H1 (cell line): Measurements from ENCODE around the gene CBX4. TPM values are rescaled to one million over a fixed set of nuclear protein-coding genes. Genes with fewer than 3 reads are reported as not detected.

ENCODE experiments used
- CTCF ChIP-seq, 3 experiments: IDR thresholded peaks; 1 replicate in 2 of 3; 2 replicates in 1 of 3; pipeline versions ENCODE4 v1.5.1 to v1.6.1; 2011; ENCODE audit warnings: low read length in 3 of 3, mild to moderate bottlenecking in 3 of 3, inconsistent platforms in 2 of 3, low read depth in 1 of 3, moderate library complexity in 1 of 3; ENCODE audit not compliant: insufficient read depth in 1 of 3; ENCODE audit errors: control extremely low read depth in 1 of 3
- MAX ChIP-seq: IDR thresholded peaks from 2 replicates; pipeline ENCODE4 v1.6.1; 2012; ENCODE audit warnings: inconsistent platforms
- PHF8 ChIP-seq: fragments of 200-600 bp; sonication (generic); conservative IDR thresholded peaks from 2 replicates; pipeline ENCODE4 v1.7.1; 2012; ENCODE audit warnings: low read depth, mild to moderate bottlenecking, inconsistent platforms, low read length, moderate library complexity
- RBBP5 ChIP-seq: IDR thresholded peaks from 2 replicates; pipeline ENCODE4 v1.7.1; 2012; ENCODE audit warnings: low read depth, mild to moderate bottlenecking, inconsistent platforms, low read length, moderate library complexity, borderline replicate concordance
- polyA plus RNA-seq, 7 experiments: library from polyadenylated mRNA; depleted of rRNA in 3 of 7; stranded (reverse) in 5 of 7; unstranded in 2 of 7; fragments of >200 nt in 5 of 7; fragments of 200-250 nt in 2 of 7; gene quantifications; 1 replicate in 5 of 7; 2 replicates in 1 of 7; 4 replicates in 1 of 7; pipeline versions ENCODE4 v1.2.1 to v1.2.3, GENCODE V29; 2011 to 2013; ENCODE audit warnings: missing spikeins in 2 of 7, mixed read lengths in 2 of 7
- total RNA-seq: library from RNA; stranded (reverse); fragmentation: NEBNext Ultra II Directional; extraction: Animal tissue kit (Norgen Biotek cat#: 25700); gene quantifications from 2 replicates; pipeline ENCODE4 v1.2.1, GENCODE V29; 2021

The CBX4 gene
- total and polyA plus RNA-seq, 2 of the 8 experiments (the other 6 are each of a cell fraction or from before 2014, with no cell fraction given): 1.8 to 4.0 TPM

GRCh38 chr17:79839356-79840268 lies at the start of gene CBX4 (continued):
- peak; percentile 54 to 69 (median 61) for TF ChIP-seq CTCF (IDR thresholded peaks at IDR 0.05; ENCODE audit: control extremely low read depth in 1 of 3, insufficient read depth in 1 of 3, low read depth in 1 of 3, low read length in 3 of 3)
- TF ChIP-seq RBBP5: no peak; the same call in 1 of the 2 replicates
- TF ChIP-seq PHF8: 0 out of 2 replicates have a peak, but pooled peaks have one; percentile 16
- 0 out of 2 replicates have a peak, but pooled peaks have one; percentile 1 for TF ChIP-seq MAX
